HG03159 (cell line): Measurements from ENCODE around the gene NUDT7.

Experiments
- ATAC-seq: cut with Tn5 transposase; IDR thresholded peaks from one replicate; pipeline ENCODE4 v1.9.1; 2021; ENCODE audit warnings: mild to moderate bottlenecking, moderate library complexity; ENCODE audit not compliant: unreplicated experiment

Gene NUDT7

DNA sequence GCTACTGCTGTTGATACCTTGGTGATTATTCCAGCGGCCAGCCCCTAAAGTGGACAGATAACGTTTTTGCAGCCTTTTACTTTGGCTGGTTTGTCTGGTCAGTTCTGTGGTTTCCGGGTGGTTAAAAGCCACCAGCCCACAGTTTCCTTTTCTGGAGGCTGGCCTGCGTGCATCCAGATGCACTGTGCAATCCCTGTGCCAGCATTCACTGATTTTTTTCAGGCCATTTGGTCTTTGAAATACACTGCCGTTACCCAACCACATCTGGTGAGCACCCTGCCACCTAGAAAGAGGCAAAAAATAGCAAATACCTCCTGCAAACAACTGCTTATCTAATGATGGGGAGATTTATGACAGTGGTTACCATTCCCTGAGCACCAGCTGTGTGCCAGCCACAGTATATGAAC is 797 bp downstream of the NUDT7 start:
- ATAC-seq, result peak; percentile 9

GRCh38 chr16:77724174-77724573 is 1.9 kb downstream of the NUDT7 start:
- no peak for ATAC-seq

GRCh38 chr16:77729951-77730350 is 7.6 kb downstream of the NUDT7 start:
- no peak for ATAC-seq

DNA sequence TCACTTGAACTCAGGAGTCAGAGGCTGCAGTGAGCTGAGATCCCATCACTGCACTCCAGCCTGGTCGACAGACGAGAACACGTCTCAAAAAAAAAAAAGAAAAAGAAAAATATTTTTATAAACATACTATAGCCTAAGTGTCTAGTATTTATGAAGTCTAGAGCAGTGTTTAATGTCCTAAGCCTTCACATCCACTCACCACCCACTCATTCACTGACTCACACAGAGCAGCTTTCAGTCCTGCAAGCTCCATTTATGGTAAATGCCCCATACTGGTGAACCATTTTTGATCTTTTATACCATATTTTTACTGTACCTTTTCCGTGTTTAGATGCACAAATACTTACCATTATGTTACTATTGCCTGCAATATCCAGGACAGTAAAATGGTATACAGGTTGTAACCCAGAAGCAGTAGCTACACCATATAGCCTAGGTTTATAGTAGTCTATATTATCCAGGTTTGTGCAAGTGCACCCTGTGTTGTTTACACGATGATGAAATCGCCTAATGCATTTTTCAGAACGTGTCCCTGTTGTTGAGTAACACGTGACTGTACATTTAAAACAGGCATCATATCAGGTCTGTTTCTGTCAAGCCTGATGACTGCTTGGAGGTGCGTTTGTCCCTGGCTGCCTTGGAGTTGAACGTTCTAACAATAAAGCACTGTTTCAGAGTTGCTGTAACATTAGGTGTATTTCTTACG is 10.1 kb downstream of the NUDT7 start:
- ATAC-seq, result no peak

DNA sequence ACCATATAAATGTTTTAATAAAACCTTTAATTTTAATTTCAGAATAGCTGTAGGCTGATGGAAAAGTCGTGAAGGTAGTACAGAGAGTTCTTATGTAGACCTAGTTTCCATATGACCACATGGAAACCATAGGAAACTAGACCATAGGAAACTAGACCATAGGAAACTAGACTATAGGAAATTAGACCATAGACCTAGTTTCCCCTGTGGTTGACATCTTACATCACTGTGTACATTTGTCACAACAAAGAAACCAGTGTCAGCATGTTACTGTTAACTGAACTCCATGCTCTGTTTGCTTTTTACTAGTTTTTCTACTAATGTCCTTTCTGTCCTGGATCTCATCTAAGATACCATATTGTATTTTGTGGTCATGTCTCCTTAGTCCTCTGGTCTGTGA is 14.6 kb downstream of the NUDT7 start:
- peak; percentile 73 for ATAC-seq

GRCh38 chr16:77738706-77739558 is 16.6 kb downstream of the NUDT7 start:
- ATAC-seq, result no peak

DNA sequence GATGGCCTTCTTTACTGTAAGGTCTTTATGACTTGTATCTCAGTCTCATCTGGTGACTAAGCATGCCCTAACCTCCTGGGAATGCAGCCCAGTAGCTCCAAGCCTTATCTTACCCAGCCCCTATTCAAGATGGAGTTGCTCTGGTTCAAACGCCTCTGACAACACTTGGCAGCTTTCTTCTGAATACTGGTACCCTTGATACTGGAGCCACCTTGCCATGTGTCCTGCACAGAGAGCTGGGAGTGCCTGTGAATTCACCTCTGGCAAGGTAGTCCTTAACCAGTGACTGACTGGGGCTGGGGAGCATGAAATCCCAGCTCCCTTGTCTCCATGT is 17.2 kb downstream of the NUDT7 start:
- ATAC-seq, result no peak

GRCh38 chr16:77744141-77744540 is 21.8 kb downstream of the NUDT7 start:
- no peak for ATAC-seq

- no peak for ATAC-seq
Observed at GRCh38 chr16:77745972-77746371, 23.7 kb downstream of the NUDT7 start.

DNA sequence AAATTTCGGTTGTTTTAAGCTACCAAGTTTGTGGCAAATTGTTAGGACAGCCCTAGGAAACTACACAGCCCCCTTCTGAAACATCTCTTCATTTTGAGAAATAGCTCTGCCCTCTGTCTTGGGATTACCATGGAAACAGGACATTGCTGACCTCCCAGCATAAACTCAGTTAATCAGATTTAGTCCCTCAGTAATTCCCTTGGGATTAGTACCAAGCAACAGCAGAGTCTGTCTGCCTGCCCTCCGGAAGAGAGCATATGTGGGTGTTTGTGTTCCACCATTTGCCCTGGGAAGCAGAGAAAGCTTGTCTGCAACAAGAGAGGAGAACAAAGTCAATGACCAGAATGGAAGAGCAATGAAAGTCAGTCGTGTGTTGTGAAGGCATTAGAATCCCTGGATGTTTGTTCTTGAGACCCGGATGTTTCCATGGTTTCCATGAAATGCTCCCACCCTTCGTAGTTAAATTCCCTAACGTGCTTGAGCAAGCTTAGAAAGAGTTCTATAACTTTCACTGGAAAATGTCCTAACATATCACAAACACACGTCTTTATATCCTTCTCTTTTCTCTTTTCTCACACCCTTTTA is 26.2 kb downstream of the NUDT7 start:
- no peak for ATAC-seq

GRCh38 chr16:77749415-77749814 is 27.1 kb downstream of the NUDT7 start:
- no peak for ATAC-seq

DNA sequence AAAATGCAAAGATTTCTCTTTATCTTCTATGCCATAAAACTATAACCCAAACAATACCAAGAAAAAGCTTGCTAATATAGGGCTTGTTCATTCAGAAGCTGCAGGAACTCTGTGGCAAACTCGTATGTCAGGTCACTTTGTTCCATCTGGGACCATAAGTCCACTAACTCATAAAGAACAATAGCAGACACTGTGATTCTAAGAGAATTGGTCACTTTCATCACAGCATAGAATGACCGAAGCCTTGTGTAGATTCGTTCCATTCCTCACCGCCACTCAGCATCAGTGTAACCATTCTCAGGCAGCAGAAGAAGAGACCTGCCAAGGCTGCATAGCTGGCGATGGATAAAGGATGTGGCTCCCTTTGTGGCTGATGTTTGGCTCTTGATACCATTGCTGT is 35.7 kb downstream of the NUDT7 start:
- ATAC-seq, result no peak

DNA sequence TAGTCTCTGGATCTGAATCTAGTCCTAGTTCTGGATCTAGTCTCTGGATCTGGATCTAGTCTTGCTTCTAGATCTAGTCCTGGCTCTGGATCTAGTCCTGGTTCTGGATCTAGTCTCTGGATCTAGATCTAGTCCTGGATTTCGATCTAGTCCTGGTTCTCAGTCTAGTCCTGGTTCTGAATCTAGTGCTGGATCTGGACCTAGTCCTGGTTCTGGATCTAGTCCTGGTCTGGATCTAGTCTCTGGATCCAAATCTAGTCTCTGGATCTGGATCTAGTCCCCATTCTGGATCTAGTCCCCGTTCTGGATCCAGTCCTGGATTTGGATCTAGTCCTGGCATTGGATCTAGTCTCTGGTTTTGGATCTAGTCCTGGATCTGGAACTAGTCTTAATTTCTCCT is 36.2 kb downstream of the NUDT7 start:
- ATAC-seq, result no peak

GRCh38 chr16:77759201-77759600 is 36.9 kb downstream of the NUDT7 start:
- no peak for ATAC-seq

- no peak for ATAC-seq
Observed at GRCh38 chr16:77759821-77760220, 37.5 kb downstream of the NUDT7 start.

DNA sequence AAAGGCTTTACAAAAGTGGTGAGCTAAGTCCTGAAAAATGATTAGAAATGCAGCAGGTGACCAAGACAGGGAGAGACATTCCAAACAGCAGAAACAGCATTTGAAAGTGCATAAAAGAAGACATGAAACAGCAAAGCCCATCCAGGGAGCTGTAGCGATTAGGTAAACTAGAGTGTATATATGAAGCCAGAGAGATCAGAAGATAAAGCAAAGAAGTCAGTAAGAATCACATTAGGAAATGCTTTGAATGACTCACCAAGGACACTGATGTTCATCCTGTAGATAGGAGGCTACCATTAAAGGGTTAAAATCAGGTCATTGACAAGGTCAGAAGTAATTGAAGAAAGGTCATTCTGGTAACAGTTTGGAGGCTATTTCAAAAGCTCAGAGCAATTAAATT is 38.5 kb downstream of the NUDT7 start:
- ATAC-seq, result no peak

- no peak for ATAC-seq
Observed at GRCh38 chr16:77761204-77761603, 38.9 kb downstream of the NUDT7 start.

DNA sequence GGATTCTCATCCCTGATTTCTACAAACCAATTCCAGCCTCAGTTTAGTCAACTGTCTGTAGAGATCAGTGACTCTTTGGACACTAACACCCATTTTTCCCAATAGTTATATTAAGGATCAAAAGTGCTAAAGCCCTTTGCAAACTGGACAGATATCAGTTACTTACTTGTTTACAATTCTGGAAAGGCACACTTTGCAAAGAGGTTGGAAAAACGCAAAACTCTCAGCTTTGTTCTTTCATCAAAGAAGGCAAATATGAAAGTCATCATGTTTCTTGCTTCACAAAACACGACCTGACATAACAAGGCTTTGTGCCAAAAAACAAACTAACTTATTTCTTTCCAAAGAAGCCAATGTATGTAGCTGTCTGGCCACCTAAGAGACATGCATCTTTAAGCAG is 39.9 kb downstream of the NUDT7 start:
- ATAC-seq, result no peak

DNA sequence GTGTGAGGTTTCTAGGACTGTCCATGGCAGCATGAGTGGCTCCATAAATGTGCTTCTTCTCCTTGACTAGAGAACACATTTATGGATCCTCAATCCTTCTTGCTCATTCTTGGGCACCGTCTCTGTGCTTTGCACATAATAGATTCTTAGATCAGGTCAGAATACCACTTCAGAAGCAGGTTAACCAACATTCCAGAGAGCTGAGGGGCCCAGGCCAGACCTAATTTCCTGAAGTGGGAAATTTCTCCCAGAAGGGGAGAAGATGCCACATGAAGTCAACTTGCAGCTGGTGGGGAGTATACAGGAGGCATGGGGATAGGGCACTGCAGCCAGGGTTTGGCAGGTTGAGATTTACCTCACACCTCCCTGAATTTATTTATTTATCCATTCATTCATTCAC is 41.7 kb downstream of the NUDT7 start:
- ATAC-seq, result no peak

GRCh38 chr16:77767211-77767610 is 44.9 kb downstream of the NUDT7 start:
- ATAC-seq, result no peak

GRCh38 chr16:77767826-77768225 is 45.5 kb downstream of the NUDT7 start:
- no peak for ATAC-seq
